Measurements from ENCODE around the gene MFAP3L. TPM values are rescaled to one million over a fixed set of nuclear protein-coding genes. Genes with fewer than 3 reads are reported as not detected.

The MFAP3L gene
- polyA plus RNA-seq, 1 experiment, result 9.4 TPM

GRCh38 chr4:170057866-170058265 lies 31.7 kb upstream of the MFAP3L start:
- CTCF ChIA-PET, result interaction anchor here (1.0 to 1.6 kb wide), 3 partner anchors 10 to 266 kb away, joined by 3 read pairs; no protein-coding TSS in a partner anchor
- no peaks in the 10 kb centered on the region for H3K27me3 ChIP-seq (ENCODE audit: control insufficient read depth, insufficient read depth, low read length)
- no peak for TF ChIP-seq CTCF (IDR thresholded peaks at IDR 0.05; ENCODE audit: insufficient read depth, low read depth, low read length)
- no peak for DNase-seq (ENCODE audit: low read depth)
- H3K36me3 ChIP-seq (ENCODE audit: control insufficient read depth, insufficient read depth, low read length), result no peaks in the 10 kb centered on the region; the same call in 1 of the 2 replicates
- no peak overlapping the region for H3K4me3 ChIP-seq (ENCODE audit: low read depth, low read length)
- POLR2A ChIA-PET, result interaction anchor here (0.6 kb wide), 1 partner anchor 21 kb away, joined by 4 read pairs; no protein-coding TSS in a partner anchor

GRCh38 chr4:170052919-170053318 lies 26.7 kb upstream of the MFAP3L start:
- no peak overlapping the region for H3K4me3 ChIP-seq (ENCODE audit: low read depth, low read length)
- ChIA-PET CTCF (interaction anchor here (0.6 kb wide), 1 partner anchor 11 kb away, joined by 3 read pairs; no protein-coding TSS in a partner anchor), POLR2A (no interaction called here)
- DNase-seq (ENCODE audit: low read depth), result no peak
- H3K27me3 ChIP-seq (ENCODE audit: control insufficient read depth, insufficient read depth, low read length), result peaks cover 4% of the 10 kb centered on the region
- no peak for TF ChIP-seq CTCF (IDR thresholded peaks at IDR 0.05; ENCODE audit: insufficient read depth, low read depth, low read length)
- no peaks in the 10 kb centered on the region; the same call in 1 of the 2 replicates for H3K36me3 ChIP-seq (ENCODE audit: control insufficient read depth, insufficient read depth, low read length)

- no peaks in the 10 kb centered on the region; the same call in 1 of the 2 replicates for H3K36me3 ChIP-seq (ENCODE audit: control insufficient read depth, insufficient read depth, low read length)
- H3K27me3 ChIP-seq (ENCODE audit: control insufficient read depth, insufficient read depth, low read length), result peaks cover 4% of the 10 kb centered on the region
- ChIA-PET CTCF (no interaction called here), POLR2A (no interaction called here)
- no peak for TF ChIP-seq CTCF (IDR thresholded peaks at IDR 0.05; ENCODE audit: insufficient read depth, low read depth, low read length)
- no peak for DNase-seq (ENCODE audit: low read depth)
- H3K4me3 ChIP-seq (ENCODE audit: low read depth, low read length), result no peak overlapping the region
Observed at GRCh38 chr4:170051402-170051801, 25.2 kb upstream of the MFAP3L start.

- peaks cover 4% of the 10 kb centered on the region for H3K27me3 ChIP-seq (ENCODE audit: control insufficient read depth, insufficient read depth, low read length)
- POLR2A ChIA-PET, result no interaction called here
- no peak for DNase-seq (ENCODE audit: low read depth)
Observed at GRCh38 chr4:170049766-170050165, 23.6 kb upstream of the MFAP3L start.

More at GRCh38 chr4:170049766-170050165, 23.6 kb upstream of the MFAP3L start:
- Histone ChIP-seq H3K36me3 (ENCODE audit: control insufficient read depth, insufficient read depth, low read length) (no peaks in the 10 kb centered on the region), H3K4me3 (ENCODE audit: low read depth, low read length) (no peak overlapping the region)
- TF ChIP-seq CTCF (IDR thresholded peaks at IDR 0.05; ENCODE audit: insufficient read depth, low read depth, low read length), result no peak
- CTCF ChIA-PET, result interaction anchor here (0.8 to 3.9 kb wide), 2 partner anchors 14 to 239 kb away, joined by 3 to 58 read pairs; no protein-coding TSS in a partner anchor
